ENCODE measurements around the gene TBCB.
"Not testable (repeated sequence)": the region's sequence is repeated elsewhere in the genome, so short reads cannot be mapped to it uniquely, and the experiment has no call there.

TBCB gene, protein sequence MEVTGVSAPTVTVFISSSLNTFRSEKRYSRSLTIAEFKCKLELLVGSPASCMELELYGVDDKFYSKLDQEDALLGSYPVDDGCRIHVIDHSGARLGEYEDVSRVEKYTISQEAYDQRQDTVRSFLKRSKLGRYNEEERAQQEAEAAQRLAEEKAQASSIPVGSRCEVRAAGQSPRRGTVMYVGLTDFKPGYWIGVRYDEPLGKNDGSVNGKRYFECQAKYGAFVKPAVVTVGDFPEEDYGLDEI

DNA sequence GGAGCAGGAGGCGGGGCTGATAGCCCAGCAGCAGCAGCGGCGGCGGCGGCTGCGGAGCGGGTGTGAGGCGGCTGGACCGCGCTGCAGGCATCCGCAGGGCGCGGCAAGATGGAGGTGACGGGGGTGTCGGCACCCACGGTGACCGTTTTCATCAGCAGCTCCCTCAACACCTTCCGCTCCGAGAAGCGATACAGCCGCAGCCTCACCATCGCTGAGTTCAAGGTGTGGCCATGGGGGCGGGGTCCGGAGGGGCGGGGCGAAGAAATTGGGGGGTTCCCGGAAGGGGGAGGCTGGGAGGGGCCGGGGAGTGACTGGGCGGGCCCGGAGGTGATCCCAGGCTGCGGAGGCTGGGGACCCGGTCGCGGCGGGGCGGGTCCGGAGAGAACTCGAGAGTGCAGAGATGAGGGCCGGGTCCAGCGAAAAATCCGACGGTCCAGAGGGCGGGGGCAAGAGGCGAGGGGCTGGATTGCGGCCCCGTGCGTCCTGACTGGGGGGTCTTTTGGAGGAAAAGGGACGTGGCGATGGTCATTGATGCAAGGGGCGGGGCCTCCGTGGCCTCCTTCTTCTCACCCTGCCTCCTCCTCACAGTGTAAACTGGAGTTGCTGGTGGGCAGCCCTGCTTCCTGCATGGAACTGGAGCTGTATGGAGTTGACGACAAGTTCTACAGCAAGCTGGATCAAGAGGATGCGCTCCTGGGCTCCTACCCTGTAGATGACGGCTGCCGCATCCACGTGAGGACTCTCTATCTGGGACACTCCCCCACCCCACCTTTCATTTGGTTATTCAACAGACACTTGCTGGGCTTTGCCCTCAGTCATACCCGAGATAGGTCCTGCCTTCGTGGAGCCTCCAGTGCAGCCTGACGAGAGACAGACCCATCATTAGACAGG, at the start of gene TBCB:
TSS of gene TBCB (plus strand) at position 16 of the 891 bp plus-strand sequence. CDS start at position 109, 93 bp downstream.
- Mint-ChIP-seq H3K36me3 (peaks cover 8% of the 10 kb centered on the region), H3K4me1 (ENCODE audit: low read depth) (peaks cover 40% of the 10 kb centered on the region), H3K4me3 (peak within 1 kb of the TSS; percentile 98), H3K27me3 (no peaks in the 10 kb centered on the region), H3K9me3 (ENCODE audit: low read depth) (no peaks in the 10 kb centered on the region), H3K27ac (peak within 1 kb of the TSS; percentile 96)

DNA sequence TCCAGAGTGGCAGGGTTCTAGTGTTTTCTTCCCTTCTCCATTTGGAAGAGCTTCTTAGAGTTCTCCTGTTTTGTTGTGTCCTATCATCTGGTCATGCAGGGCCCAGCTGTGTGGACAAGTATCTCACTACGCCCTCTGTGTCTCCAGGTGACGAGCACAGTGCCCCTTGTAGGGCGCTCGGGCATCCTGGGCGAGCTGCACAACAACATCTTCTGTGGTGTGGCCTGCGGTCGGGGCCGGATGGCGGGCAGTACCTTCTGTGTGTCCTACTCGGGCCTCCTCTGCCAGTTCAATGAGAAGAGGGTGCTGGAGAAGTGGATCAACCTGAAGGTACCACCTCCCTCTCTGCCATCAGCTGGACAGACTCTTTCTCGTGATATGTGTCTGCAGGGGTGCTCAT, 47.6 kb upstream of the TBCB start:
- H3K9me3 Mint-ChIP-seq (ENCODE audit: low read depth): no peaks in the 10 kb centered on the region
- no peaks in the 10 kb centered on the region for H3K4me1 Mint-ChIP-seq (ENCODE audit: low read depth)
- no peaks in the 10 kb centered on the region for H3K27me3 Mint-ChIP-seq
- peaks cover 6% of the 10 kb centered on the region for H3K36me3 Mint-ChIP-seq
- no peak overlapping the region for H3K27ac Mint-ChIP-seq
- no peak overlapping the region for H3K4me3 Mint-ChIP-seq

DNA sequence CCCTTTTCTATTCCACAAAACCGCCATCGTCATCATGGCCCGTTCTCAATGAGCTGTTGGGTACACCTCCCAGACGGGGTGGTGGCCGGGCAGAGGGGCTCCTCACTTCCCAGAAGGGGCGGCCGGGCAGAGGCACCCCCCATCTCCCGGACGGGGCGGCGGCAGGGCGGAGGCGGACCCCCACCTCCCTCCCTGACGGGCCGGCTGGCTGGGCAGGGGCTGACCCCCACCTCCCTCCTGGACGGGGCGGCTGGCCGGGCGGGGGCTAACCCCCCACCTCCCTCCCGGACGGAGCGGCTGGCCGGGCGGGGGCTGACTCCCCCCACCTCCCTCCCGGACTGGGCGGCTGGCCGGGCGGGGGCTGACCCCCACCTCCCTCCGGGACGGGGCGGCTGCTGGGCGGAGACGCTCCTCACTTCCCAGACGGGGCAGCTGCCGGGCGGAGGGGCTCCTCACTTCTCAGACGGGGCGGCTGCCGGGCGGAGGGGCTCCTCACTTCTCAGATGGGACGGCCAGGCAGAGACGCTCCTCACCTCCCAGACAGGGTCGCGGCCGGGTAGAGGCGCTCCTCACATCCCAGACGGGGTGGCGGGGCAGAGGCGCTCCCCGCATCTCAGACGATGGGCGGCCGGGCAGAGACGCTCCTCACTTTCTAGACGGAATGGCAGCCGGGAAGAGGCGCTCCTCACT, 46.3 kb upstream of the TBCB start:
- not testable (repeated sequence) for H3K27ac Mint-ChIP-seq; H3K9me3 Mint-ChIP-seq (ENCODE audit: low read depth); H3K4me1 Mint-ChIP-seq (ENCODE audit: low read depth); H3K36me3 Mint-ChIP-seq; H3K27me3 Mint-ChIP-seq; H3K4me3 Mint-ChIP-seq

DNA sequence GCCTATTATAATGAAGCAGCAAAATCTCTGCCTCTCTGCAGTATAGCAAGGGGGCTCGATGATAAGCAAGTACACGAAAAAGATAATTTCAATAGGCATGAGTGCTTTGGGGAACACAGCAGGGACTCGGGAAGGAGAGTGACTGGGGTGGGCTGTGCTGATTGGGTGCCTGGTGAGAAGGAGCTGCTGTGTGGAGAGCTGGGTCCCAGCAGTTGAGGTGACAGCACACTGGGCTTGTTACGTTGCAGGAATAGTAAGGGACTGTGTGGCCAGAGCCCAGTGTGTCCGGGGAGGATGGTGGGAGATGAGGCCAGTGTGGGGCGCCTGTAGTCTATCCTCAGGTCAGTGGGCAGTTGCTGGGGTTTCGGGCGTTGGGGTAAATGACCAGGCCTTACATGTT, 43.2 kb upstream of the TBCB start:
- Mint-ChIP-seq H3K4me1 (ENCODE audit: low read depth) (no peaks in the 10 kb centered on the region), H3K9me3 (ENCODE audit: low read depth) (no peaks in the 10 kb centered on the region), H3K4me3 (no peak overlapping the region), H3K36me3 (peaks cover 11% of the 10 kb centered on the region), H3K27me3 (no peaks in the 10 kb centered on the region), H3K27ac (no peak overlapping the region)

DNA sequence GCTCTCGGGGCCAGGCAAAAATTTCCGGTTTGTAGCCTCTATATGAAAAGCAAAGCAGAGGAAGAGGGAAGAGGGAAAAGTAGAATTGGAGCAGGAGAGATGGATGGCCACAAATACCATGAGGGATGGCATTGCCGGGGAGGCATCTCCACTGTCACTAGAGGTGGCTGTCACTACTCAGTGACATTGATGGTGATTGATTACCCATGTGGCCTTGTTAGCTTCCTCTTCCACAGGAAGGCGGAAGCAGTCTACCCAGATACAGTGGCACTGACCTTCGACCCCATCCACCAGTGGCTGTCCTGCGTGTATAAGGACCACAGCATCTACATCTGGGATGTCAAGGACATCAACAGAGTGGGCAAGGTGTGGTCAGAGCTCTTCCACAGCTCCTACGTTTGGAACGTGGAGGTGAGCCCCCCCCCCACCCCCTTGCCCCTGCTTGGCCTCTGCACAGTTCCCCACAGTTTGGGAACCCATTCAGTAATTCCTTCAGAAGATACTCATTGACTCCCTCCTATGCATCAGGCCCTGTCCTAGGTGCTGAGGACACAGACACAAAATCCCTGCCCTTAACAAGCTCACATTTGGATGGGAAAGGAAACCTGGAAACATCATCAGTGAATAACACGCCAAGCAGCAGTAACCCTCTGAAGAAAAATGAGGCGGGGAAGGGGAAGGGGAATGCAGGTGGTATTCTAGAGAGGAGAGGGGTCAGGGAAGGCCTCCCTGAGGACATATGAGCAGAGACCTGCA, 42.0 kb upstream of the TBCB start:
- Mint-ChIP-seq H3K36me3 (peaks cover 11% of the 10 kb centered on the region), H3K9me3 (ENCODE audit: low read depth) (no peaks in the 10 kb centered on the region), H3K27me3 (no peaks in the 10 kb centered on the region), H3K4me1 (ENCODE audit: low read depth) (no peaks in the 10 kb centered on the region), H3K27ac (no peak overlapping the region), H3K4me3 (no peak overlapping the region)

DNA sequence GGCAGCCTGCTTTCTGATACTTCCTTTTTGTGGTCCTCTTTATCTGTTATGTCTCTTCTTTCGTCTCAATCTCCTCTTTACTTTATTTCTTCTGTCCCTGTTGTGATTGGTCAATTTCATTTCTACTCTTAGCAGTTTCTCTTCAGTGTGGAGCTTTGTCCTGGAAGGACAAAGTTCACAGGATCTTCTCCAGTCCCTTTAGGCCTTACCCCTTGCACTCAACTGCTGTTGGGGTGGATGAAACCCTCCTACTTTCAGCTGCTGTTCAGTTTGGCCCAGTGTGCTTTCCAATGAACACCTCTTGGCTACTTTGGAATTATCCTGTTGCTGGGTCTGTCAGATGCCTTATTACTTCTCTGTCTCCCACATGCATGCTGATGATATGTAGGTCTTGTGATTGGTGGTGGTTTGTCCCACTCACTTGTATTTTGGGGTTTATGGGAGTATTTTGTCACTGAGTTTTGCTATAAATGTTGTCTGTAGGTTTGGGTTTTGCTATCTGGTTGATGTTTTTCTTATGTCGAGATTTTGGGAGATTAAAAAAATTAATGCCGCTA, 35.8 kb upstream of the TBCB start:
- no peaks in the 10 kb centered on the region for H3K27me3 Mint-ChIP-seq
- H3K4me1 Mint-ChIP-seq (ENCODE audit: low read depth): no peaks in the 10 kb centered on the region
- no peak overlapping the region for H3K4me3 Mint-ChIP-seq
- no peaks in the 10 kb centered on the region for H3K9me3 Mint-ChIP-seq (ENCODE audit: low read depth)
- peaks cover 4% of the 10 kb centered on the region for H3K36me3 Mint-ChIP-seq
- H3K27ac Mint-ChIP-seq: no peak overlapping the region

DNA sequence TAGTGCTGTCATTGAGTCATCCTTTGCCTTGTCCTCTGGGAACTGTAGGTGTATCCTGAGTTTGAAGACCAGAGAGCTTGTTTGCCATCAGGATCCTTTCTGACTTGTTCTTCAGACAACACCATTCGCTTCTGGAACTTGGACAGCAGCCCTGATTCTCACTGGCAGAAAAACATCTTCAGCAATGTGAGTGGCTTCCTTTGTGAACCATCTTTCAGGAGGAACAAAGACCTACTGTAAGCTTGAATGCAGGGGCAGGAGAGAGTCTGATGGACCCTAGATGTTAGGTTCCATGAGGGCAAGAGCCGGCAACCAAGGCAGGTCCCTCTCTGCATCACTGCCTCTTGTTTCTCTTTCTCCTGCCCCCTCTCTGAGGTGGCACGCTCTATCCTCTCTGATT, 33.9 kb upstream of the TBCB start:
- no peak overlapping the region for H3K4me3 Mint-ChIP-seq
- no peaks in the 10 kb centered on the region for H3K4me1 Mint-ChIP-seq (ENCODE audit: low read depth)
- peaks cover 2% of the 10 kb centered on the region for H3K36me3 Mint-ChIP-seq

DNA sequence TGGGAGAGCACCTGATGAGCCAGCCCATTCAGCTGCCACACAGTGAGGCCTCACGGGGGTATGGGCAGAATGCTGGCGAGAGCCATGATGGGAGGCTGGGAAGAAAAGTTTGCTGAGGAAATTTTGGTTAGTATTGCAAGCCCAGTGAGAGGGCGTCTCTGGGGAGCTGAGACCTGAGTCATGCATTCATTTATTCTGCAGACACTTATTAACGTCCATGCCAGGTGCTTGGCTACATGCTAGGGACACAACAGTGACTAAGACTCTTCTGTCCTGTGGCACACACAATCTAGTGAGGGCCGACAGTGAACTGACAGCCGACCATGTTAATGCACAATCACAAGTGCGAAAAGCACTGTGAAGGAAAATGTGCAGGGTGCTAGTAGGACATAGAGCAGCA, 33.4 kb upstream of the TBCB start:
- peaks cover 2% of the 10 kb centered on the region for H3K36me3 Mint-ChIP-seq
- H3K4me3 Mint-ChIP-seq: no peak overlapping the region
- no peak overlapping the region for H3K27ac Mint-ChIP-seq
- no peaks in the 10 kb centered on the region for H3K9me3 Mint-ChIP-seq (ENCODE audit: low read depth)
- H3K27me3 Mint-ChIP-seq: no peaks in the 10 kb centered on the region
- no peaks in the 10 kb centered on the region for H3K4me1 Mint-ChIP-seq (ENCODE audit: low read depth)

More for the DNA sequence above, 33.9 kb upstream of the TBCB start:
- no peaks in the 10 kb centered on the region for H3K27me3 Mint-ChIP-seq
- H3K27ac Mint-ChIP-seq: no peak overlapping the region
- no peaks in the 10 kb centered on the region for H3K9me3 Mint-ChIP-seq (ENCODE audit: low read depth)

DNA sequence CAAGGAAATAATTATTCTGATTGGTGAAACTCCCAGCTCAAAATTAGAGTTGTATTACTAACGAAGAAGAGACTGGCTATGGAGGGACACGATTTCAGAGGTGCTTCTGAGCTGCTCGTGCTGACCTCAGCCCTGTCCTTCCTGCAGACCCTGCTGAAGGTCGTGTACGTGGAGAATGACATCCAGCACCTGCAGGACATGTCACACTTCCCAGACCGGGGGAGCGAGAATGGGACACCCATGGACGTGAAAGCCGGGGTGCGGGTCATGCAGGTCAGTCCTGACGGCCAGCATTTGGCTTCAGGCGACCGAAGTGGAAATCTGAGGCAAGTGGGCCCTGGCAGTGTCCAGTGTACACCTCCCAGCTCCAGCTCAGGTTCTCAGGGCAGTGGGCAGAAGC, 32.4 kb upstream of the TBCB start:
- no peaks in the 10 kb centered on the region for H3K27me3 Mint-ChIP-seq
- H3K36me3 Mint-ChIP-seq: peaks cover 2% of the 10 kb centered on the region
- H3K27ac Mint-ChIP-seq: no peak overlapping the region

DNA sequence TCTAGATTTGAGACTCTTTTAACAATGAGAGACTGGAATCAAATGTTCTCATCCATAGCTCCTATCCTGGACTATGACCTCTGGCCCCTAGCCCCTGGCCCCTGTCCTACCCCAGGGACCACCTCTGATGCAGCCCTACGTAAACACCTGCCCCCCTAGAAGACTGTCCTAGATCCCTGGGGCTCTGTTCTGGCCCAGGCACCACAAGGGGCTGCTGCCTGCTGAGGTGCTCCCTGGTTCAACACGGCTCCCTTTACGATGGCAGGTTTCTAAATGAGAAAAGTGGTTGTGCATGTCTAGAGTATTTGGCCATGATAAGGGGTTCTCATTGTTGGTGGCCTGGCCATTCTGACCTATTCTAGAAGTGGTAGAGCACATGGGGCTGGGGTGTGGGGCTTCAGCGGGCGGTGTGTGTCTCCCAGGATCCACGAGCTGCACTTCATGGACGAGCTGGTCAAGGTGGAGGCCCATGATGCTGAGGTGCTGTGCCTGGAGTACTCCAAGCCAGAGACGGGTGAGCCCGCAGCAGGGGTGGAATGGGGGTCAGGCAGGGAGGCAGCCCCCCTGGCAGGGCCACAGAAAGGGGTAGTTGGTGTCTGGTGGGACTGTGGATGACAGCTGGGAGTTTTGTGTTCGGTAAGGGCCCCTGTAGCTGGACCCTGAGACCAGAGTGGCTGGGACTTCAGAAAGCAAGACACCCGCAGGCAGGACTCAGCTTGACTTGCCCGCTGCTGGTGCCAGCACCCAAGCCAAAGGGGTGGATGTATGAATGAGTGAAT, 30.8 kb upstream of the TBCB start:
- Mint-ChIP-seq H3K36me3 (peaks cover 2% of the 10 kb centered on the region), H3K9me3 (ENCODE audit: low read depth) (no peaks in the 10 kb centered on the region), H3K4me3 (no peak overlapping the region)

More for the DNA sequence above, 32.4 kb upstream of the TBCB start:
- no peaks in the 10 kb centered on the region for H3K4me1 Mint-ChIP-seq (ENCODE audit: low read depth)
- H3K9me3 Mint-ChIP-seq (ENCODE audit: low read depth): no peaks in the 10 kb centered on the region
- H3K4me3 Mint-ChIP-seq: no peak overlapping the region

DNA sequence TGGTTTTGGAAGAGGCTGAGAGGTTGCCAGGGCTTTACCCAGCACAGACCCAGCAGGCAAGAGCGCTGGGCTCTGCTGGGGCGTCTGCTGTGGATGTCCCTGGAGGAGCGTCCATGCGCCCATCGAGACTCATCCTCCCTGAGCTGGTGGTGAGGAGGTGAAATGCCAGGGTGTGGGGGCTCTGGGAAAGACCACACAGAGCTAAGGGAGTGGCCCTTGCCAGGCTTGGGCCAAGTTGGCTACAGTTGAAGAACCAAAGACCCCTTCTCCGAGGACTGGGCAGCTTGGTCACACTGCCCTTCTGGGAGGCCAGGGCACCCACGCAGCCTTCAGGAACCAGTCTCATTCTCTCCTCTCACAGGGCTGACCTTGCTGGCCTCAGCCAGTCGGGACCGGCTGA, 28.9 kb upstream of the TBCB start:
- no peak overlapping the region for H3K4me3 Mint-ChIP-seq
- H3K4me1 Mint-ChIP-seq (ENCODE audit: low read depth): no peaks in the 10 kb centered on the region
- peaks cover 2% of the 10 kb centered on the region for H3K36me3 Mint-ChIP-seq

More for the DNA sequence above, 30.8 kb upstream of the TBCB start:
- no peaks in the 10 kb centered on the region for H3K4me1 Mint-ChIP-seq (ENCODE audit: low read depth)
- no peak overlapping the region for H3K27ac Mint-ChIP-seq
- no peaks in the 10 kb centered on the region for H3K27me3 Mint-ChIP-seq

DNA sequence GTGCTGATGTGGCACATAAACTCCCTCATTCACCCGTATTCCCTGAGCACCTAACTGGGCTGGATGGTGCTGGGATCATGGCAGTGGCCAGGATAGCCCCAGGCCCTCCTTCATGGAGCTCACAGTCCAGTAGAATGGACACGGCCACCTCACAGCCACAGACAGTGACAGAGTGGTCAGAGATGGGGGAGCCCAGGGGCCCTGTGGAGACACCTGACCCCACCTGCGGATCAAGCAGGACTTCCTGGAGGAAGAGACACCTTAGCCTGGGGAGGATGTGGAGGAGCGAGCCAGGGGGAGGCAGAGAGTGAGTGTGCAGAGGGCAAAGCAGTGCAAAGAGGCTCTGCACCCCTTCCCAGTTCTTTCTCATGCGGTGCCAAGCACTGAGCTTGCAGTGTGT, 25.4 kb upstream of the TBCB start:
- H3K4me3 Mint-ChIP-seq: no peak overlapping the region
- H3K4me1 Mint-ChIP-seq (ENCODE audit: low read depth): peaks cover 15% of the 10 kb centered on the region
- no peaks in the 10 kb centered on the region for H3K27me3 Mint-ChIP-seq
- H3K9me3 Mint-ChIP-seq (ENCODE audit: low read depth): no peaks in the 10 kb centered on the region
- no peak overlapping the region for H3K27ac Mint-ChIP-seq
- H3K36me3 Mint-ChIP-seq: peaks cover 5% of the 10 kb centered on the region

More for the DNA sequence above, 28.9 kb upstream of the TBCB start:
- Mint-ChIP-seq H3K27ac (no peak overlapping the region), H3K27me3 (no peaks in the 10 kb centered on the region), H3K9me3 (ENCODE audit: low read depth) (no peaks in the 10 kb centered on the region)

DNA sequence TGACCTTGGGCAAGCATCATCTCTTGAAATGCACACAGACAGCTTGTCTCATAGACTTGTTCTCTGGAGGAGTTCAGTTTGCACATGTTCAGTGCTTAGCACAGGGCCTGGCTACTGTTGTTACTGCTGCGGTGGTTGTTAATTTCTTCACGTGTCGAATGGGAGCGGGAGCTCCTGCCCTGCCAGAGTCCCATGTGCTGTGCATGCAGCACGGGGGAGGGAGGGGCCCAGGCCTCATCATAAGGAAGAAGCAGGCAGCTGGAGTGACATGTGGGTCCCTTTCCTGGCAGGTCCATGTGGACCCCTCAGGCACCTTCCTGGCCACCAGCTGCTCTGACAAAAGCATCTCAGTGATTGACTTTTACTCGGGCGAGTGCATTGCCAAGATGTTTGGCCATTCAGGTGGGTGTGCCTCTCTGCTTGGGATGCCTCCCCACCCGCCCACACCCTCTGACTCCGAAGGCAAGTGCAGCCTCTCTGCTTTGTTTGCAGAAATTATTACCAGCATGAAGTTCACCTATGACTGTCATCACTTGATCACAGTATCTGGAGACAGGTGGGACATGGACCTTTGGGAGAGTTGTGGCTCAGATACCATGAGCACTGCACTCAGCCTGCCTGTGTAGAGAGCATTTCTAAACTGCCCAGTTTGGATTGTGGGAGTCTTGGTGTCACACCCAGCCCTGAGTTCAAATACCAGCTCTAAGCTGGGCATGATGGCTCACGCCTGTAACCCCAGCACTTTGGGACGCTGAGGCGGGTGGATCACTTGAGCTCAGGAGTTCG, 24.2 kb upstream of the TBCB start:
- Mint-ChIP-seq H3K27ac (no peak overlapping the region), H3K9me3 (ENCODE audit: low read depth) (no peaks in the 10 kb centered on the region), H3K27me3 (no peaks in the 10 kb centered on the region), H3K4me1 (ENCODE audit: low read depth) (peaks cover 15% of the 10 kb centered on the region), H3K36me3 (peaks cover 5% of the 10 kb centered on the region), H3K4me3 (no peak overlapping the region)

Measured in activated naive CD8-positive, alpha-beta T cell (primary cell).